AG04450 (cell line): Measurements from ENCODE around the gene RANBP2. TPM values are rescaled to one million over a fixed set of nuclear protein-coding genes. Genes with fewer than 3 reads are reported as not detected.

Experiments
- CTCF ChIA-PET: fragments of 300-600, 350-600 bp; formaldehyde crosslinking; extraction: SDS; loops from one replicate; lab custom pipeline; 2022; ENCODE audit warnings: antibody characterized with exemption, inconsistent platforms; lab: Charles Lee
- POLR2A ChIA-PET: fragments of 350-600 bp; formaldehyde crosslinking; extraction: SDS; loops from one replicate; lab custom pipeline; 2021; ENCODE audit warnings: antibody characterized with exemption, inconsistent platforms; lab: Yijun Ruan, JAX
- DNase-seq: peaks from one replicate; pipeline ENCODE4 v3.0.0-alpha.2; 2011; ENCODE audit warnings: low read depth, low spot score
- H3K27ac ChIP-seq: one replicate; pipeline ENCODE4 v1.5.1; 2012; ENCODE audit warnings: low read depth, low read length, control low read depth
- H3K27me3 ChIP-seq: one replicate; pipeline ENCODE4 v1.6.0; 2012; ENCODE audit warnings: low read length; ENCODE audit not compliant: control insufficient read depth, insufficient read depth
- H3K4me3 ChIP-seq: 2 replicates; pipeline ENCODE4 v1.5.1; 2011; ENCODE audit warnings: mild to moderate bottlenecking, low read depth, low read length, control low read depth
- H3K9me3 ChIP-seq: 2 replicates; pipeline ENCODE4 v1.5.1; 2012; ENCODE audit warnings: low read length; ENCODE audit not compliant: control insufficient read depth, insufficient read depth
- polyA plus RNA-seq: library from polyadenylated mRNA; depleted of rRNA; stranded (reverse); fragments of >200 nt; gene quantifications from 2 replicates; pipeline ENCODE4 v1.2.3, GENCODE V29; 2011
- TF ChIP-seq, protein P1 (sequence below): IDR thresholded peaks from 2 replicates; pipeline ENCODE4 v1.5.1; 2011; ENCODE audit warnings: low read depth, low read length, control low read depth, inconsistent platforms

RANBP2 gene
- polyA plus RNA-seq, 1 experiment = 29.0 TPM

DNA sequence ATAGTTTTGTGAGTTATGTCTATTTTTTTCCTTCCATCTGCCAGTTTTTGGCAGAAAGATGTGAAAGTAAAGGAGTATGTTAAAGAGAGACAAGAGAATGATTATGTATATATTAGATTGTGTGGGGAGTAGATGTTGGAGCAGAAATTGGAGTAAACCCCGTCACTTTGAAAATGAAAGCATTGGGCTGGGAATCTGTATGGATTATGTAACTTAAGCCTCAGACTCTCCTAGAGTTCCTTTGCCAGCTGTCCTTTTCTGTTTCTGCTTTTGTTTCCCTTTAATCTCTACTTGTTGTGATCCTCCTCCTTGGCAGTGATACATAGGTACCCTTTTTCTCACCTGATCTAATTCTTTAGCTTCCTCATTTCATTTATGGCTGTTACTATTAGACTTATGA, 86.5 kb downstream of the RANBP2 start:
- POLR2A ChIA-PET = interaction anchor here (0.6 kb wide), 1 partner anchor 12 kb away, joined by 3 read pairs; no protein-coding TSS in a partner anchor
- TF ChIP-seq, protein P1, sequence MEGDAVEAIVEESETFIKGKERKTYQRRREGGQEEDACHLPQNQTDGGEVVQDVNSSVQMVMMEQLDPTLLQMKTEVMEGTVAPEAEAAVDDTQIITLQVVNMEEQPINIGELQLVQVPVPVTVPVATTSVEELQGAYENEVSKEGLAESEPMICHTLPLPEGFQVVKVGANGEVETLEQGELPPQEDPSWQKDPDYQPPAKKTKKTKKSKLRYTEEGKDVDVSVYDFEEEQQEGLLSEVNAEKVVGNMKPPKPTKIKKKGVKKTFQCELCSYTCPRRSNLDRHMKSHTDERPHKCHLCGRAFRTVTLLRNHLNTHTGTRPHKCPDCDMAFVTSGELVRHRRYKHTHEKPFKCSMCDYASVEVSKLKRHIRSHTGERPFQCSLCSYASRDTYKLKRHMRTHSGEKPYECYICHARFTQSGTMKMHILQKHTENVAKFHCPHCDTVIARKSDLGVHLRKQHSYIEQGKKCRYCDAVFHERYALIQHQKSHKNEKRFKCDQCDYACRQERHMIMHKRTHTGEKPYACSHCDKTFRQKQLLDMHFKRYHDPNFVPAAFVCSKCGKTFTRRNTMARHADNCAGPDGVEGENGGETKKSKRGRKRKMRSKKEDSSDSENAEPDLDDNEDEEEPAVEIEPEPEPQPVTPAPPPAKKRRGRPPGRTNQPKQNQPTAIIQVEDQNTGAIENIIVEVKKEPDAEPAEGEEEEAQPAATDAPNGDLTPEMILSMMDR = no peak
- no peak overlapping the region for H3K27ac ChIP-seq

DNA sequence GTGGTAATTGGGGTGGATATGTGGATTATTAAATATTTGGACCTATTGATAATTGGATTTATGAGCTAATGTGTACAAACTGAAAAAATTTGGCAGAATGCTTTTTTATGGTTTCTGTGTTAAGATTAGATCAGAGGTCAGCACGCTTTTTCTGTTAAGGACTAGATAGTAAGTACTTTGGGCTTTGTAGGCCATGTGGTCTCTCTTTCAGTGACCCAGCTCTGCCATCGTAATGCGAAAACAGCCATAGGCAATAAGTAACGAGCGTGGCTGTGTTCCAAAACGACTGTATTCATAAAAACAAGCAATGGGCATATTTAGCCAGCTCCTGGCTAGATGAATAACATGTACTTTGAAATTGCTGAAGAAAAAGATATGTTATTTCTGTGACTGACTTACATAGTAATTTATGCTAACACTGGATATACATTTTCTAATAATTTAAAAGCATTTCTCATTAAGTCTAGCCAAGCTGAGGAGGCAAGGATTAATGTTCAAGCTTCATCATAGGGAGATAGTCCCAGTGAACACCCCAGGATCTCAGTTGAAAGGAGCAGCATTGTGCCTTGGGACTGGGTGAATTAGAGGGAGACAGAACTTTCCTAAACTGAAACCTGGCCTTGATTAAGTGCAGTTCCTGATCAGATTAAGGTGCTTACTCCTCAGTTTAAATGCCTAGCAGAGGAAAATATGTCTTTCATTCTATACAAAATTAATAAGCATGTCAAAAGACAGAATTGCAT, 87.3 kb downstream of the RANBP2 start:
- ChIA-PET POLR2A (no interaction called here), CTCF (no interaction called here)
- Histone ChIP-seq H3K9me3 (peaks cover 4% of the 10 kb centered on the region), H3K27me3 (no peaks in the 10 kb centered on the region), H3K4me3 (no peak overlapping the region), H3K27ac (no peak overlapping the region)
- TF ChIP-seq, protein P1 = no peak
- DNase-seq = no peak

More for the DNA sequence above, 86.5 kb downstream of the RANBP2 start:
- H3K27me3 ChIP-seq = no peaks in the 10 kb centered on the region
- H3K9me3 ChIP-seq = peaks cover 4% of the 10 kb centered on the region
- no peak for DNase-seq
- CTCF ChIA-PET = no interaction called here
- no peak overlapping the region for H3K4me3 ChIP-seq

DNA sequence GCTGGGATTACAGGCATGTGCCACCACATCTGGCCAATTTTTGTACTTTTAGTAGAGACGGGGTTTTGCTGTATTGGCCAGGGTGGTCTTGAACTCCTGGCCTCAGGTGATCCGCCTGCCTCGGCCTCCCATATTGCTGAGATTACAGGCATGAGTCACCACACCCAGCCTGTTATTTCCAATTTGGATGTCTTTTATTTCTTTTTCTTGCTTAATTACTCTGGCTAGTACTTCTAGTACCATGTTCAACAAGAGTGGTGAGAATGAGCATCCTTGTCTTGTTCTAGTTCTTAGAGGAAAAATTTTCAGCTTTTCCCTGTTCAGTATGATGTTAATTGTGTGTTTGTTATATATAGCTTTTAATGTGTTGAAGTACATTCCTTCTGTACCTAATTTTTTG, 90.7 kb downstream of the RANBP2 start:
- ChIA-PET POLR2A (no interaction called here), CTCF (no interaction called here)
- TF ChIP-seq, protein P1 = no peak

DNA sequence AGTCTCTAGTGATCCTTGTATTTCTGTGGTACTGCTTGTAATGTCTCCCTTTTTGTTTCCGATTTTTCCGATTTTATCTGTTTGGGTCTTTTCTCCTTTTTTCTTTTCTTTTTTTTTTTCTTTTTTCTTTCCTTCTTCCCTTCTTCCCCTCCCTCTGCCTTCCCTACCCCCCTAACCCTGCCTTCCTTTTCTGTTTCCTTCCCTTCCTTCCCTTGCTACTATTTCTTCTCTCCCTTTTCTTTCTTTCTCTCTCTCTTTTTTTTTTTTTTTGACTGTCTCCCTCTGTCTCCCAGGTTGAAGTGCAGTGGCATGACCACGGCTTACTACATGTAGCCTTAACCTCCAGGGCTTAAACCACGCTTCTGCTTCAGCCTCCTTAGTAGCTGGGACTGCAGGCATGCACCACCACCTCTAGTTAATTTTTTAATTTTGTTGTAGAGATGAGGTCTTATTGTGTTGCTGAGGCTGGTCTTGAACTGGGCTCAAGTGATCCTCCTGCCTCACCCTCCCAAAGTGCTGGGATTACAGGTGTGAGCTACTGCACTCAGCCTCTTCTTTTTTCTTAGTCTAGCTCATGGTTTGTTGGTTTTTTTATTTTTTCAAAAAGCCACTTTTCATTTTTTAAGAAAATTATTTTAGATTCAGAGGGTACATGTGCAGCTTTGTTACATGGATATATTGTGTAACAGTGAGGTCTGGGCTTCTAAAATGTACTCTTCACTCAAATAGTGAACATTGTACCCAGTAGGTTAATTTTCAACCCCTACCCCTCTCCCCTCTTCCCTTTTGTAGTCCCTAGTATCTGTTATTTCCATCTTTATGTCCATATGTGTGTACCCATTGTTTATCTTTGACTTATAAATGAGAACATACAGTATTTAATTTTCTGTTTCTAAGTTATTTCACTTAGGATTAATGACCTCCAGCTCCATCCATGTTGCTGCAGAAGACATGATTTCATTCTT, 92.0 kb downstream of the RANBP2 start:
- no peak overlapping the region for H3K27ac ChIP-seq
- no peak overlapping the region for H3K4me3 ChIP-seq
- H3K27me3 ChIP-seq = no peaks in the 10 kb centered on the region
- ChIA-PET CTCF (no interaction called here), POLR2A (no interaction called here)
- TF ChIP-seq, protein P1 = no peak
- H3K9me3 ChIP-seq = peaks cover 4% of the 10 kb centered on the region
- no peak for DNase-seq

More for the DNA sequence above, 90.7 kb downstream of the RANBP2 start:
- Histone ChIP-seq H3K27ac (no peak overlapping the region), H3K27me3 (no peaks in the 10 kb centered on the region), H3K9me3 (peaks cover 4% of the 10 kb centered on the region), H3K4me3 (no peak overlapping the region)
- DNase-seq = no peak
